K562 (cell line): ENCODE measurements around the gene CPLX3. TPM values are rescaled to one million over a fixed set of nuclear protein-coding genes. Genes with fewer than 3 reads are reported as not detected.

Experiments used
- ATF6 ChIP-seq: sonication (generic); formaldehyde crosslinking; IDR thresholded peaks from 2 replicates; pipeline ENCODE4 v1.4.0; 2020; ENCODE audit warnings: mild to moderate bottlenecking, missing genetic modification reagents
- DLX4 ChIP-seq: fragments of 250-450 bp; sonication (Bioruptor Pico); IDR thresholded peaks from 2 replicates; pipeline ENCODE4 v1.6.1; 2021; ENCODE audit warnings: mild to moderate bottlenecking
- E2F6 ChIP-seq, 2 experiments: IDR thresholded peaks; 2 replicates each; pipeline ENCODE4 v1.6.1; 2011; ENCODE audit warnings: borderline replicate concordance in 1 of 2, control low read depth in 1 of 2, low read depth in 1 of 2, low read length in 1 of 2, mild to moderate bottlenecking in 1 of 2, mixed read lengths in 1 of 2, moderate library complexity in 1 of 2; ENCODE audit not compliant: insufficient read depth in 1 of 2, insufficient read length in 1 of 2, poor library complexity in 1 of 2, severe bottlenecking in 1 of 2; ENCODE audit errors: extremely low read depth in 1 of 2
- ETS1 ChIP-seq: conservative IDR thresholded peaks from 2 replicates; pipeline ENCODE4 v1.6.1; 2011; ENCODE audit warnings: low read depth, mild to moderate bottlenecking, low read length; ENCODE audit not compliant: control insufficient read depth
- FUS ChIP-seq: fragments of 200-400 bp; formaldehyde crosslinking; optimal IDR thresholded peaks from 2 replicates; pipeline ENCODE3; 2017; ENCODE audit warnings: low read depth, low read length
- GATA2 ChIP-seq: sonication (generic); formaldehyde crosslinking; IDR thresholded peaks from 2 replicates; pipeline ENCODE4 v1.4.0; 2020; ENCODE audit warnings: mild to moderate bottlenecking, missing genetic modification reagents
- GTF2B ChIP-seq: IDR thresholded peaks from 2 replicates; pipeline ENCODE4 v1.6.1; 2011; ENCODE audit not compliant: insufficient read length; ENCODE audit errors: extremely low read depth
- KAT8 ChIP-seq: fragments of 450-650 bp; IDR thresholded peaks from 2 replicates; pipeline ENCODE4 v1.6.1; 2016; ENCODE audit warnings: low read depth, mild to moderate bottlenecking
- LCOR ChIP-seq: sonication (generic); formaldehyde crosslinking; IDR thresholded peaks from 2 replicates; pipeline ENCODE4 v1.8.0; 2022; ENCODE audit warnings: mild to moderate bottlenecking, missing genetic modification reagents
- NRF1 ChIP-seq, 2 experiments: fragments of 450-650 bp; IDR thresholded peaks in 1 of 2; conservative IDR thresholded peaks in 1 of 2; 2 replicates each; pipeline ENCODE4 v1.6.1; 2014; ENCODE audit warnings: mild to moderate bottlenecking in 2 of 2
- PKNOX1 ChIP-seq: fragments of 450-650 bp; IDR thresholded peaks from 2 replicates; pipeline ENCODE4 v1.6.1; 2016
- RBFOX2 ChIP-seq: fragments of 200-400 bp; formaldehyde crosslinking; IDR thresholded peaks from 2 replicates; pipeline ENCODE4 v1.6.1; 2017; ENCODE audit warnings: low read depth, mild to moderate bottlenecking, low read length, moderate library complexity
- STAT5B ChIP-seq: fragments of 250-450 bp; sonication (Bioruptor Pico); IDR thresholded peaks from 2 replicates; pipeline ENCODE4 v1.8.0; 2021; ENCODE audit warnings: mild to moderate bottlenecking, inconsistent platforms
- VEZF1 ChIP-seq: fragments of 200-800 bp; sonication (Bioruptor generic); IDR thresholded peaks from 2 replicates; pipeline ENCODE4 v1.6.1; 2017; ENCODE audit warnings: missing genetic modification characterization, missing compliant biosample characterization
- ZNF764 ChIP-seq: fragments of 250-450 bp; sonication (Bioruptor Pico); IDR thresholded peaks from 2 replicates; pipeline ENCODE4 v1.4.0; 2020; ENCODE audit warnings: low read depth, mild to moderate bottlenecking, moderate library complexity
- polyA plus RNA-seq, 8 experiments: library from polyadenylated mRNA; depleted of rRNA in 4 of 8; stranded (reverse) in 5 of 8; unstranded in 3 of 8; fragments of >200 nt; fragmentation: Nextera tagmentation in 2 of 8; fragmentation: Illumina TruSeq in 1 of 8; extraction: Ambion mirVana in 2 of 8; extraction: Trizol in 1 of 8; gene quantifications; 2 replicates each; pipeline versions ENCODE4 v1.2.1 to v1.2.3, GENCODE V29; 2011 to 2014; ENCODE audit warnings: inconsistent platforms in 1 of 8, missing spikeins in 1 of 8
- total RNA-seq, 7 experiments: library from RNA; depleted of rRNA in 6 of 7; stranded (reverse); fragments of >200 nt in 6 of 7; fragmentation: Illumina TruSeq in 2 of 7; extraction: Trizol in 2 of 7; gene quantifications; 2 replicates each; pipeline versions ENCODE4 v1.2.1 to v1.2.3, GENCODE V29; 2011 to 2021; ENCODE audit warnings: low replicate concordance in 1 of 7

The CPLX3 gene
- total and polyA plus RNA-seq, 9 of the 15 experiments (the other 6 are each of a cell fraction or from before 2014, with no cell fraction given): not detected

- TF ChIP-seq NRF1 (conservative IDR thresholded peaks at IDR 0.05 in 1 of 2, IDR thresholded peaks at IDR 0.05 in 1 of 2): peak in 1 of 2 experiments; percentile 18; a peak in 3 of 4 replicates
- TF ChIP-seq GTF2B: no peak
- TF ChIP-seq VEZF1 (CRISPR knock-in tag): 0 out of 2 replicates have a peak, but pooled peaks have one; percentile 37
- peak; percentile 33 for TF ChIP-seq RBFOX2
- TF ChIP-seq LCOR: no peak
- no peak for TF ChIP-seq DLX4 (CRISPR knock-in tag)
- no peak for TF ChIP-seq ETS1
- no peak for TF ChIP-seq PKNOX1
- TF ChIP-seq STAT5B (CRISPR knock-in tag): no peak
- no peak for TF ChIP-seq FUS
- no peak for TF ChIP-seq GATA2 (CRISPR knock-in tag)
- TF ChIP-seq ZNF764 (CRISPR knock-in tag): no peak
- peak in 1 of 2 experiments; percentile 33 for TF ChIP-seq E2F6 (IDR thresholded peaks at IDR 0.05; ENCODE audit: borderline replicate concordance in 1 of 2, extremely low read depth in 1 of 2, insufficient read depth in 1 of 2, insufficient read length in 1 of 2, low read depth in 1 of 2, low read length in 1 of 2, poor library complexity in 1 of 2, severe bottlenecking in 1 of 2)
- TF ChIP-seq KAT8: no peak
- TF ChIP-seq ATF6 (CRISPR knock-in tag): no peak
Measured at GRCh38 chr15:74787251-74788041, 39.0 kb upstream of the CPLX3 start (continued).
